GM23248 (cell line): ENCODE measurements around the gene AASDH.

ENCODE experiments used
- EZH2 ChIP-seq: fragments of 200-600 bp; sonication (generic); IDR thresholded peaks from 2 replicates; pipeline ENCODE4 v1.6.1; 2018; ENCODE audit warnings: antibody characterized with exemption, mild to moderate bottlenecking; ENCODE audit not compliant: insufficient read depth, poor library complexity, severe bottlenecking
- EZH2phosphoT487 ChIP-seq: fragments of 200-600 bp; sonication (generic); IDR thresholded peaks from 2 replicates; pipeline ENCODE4 v1.6.1; 2018; ENCODE audit warnings: antibody characterized with exemption, moderate library complexity, mild to moderate bottlenecking, low read depth; ENCODE audit not compliant: insufficient read depth

- no peak for TF ChIP-seq EZH2phosphoT487
- no peak for TF ChIP-seq EZH2
Measured at GRCh38 chr4:56374956-56375355, 12.3 kb downstream of the AASDH start.
